CD4-positive, alpha-beta T cell (primary cell): ENCODE measurements around the gene SULT1B1. TPM values are rescaled to one million over a fixed set of nuclear protein-coding genes. Genes with fewer than 3 reads are reported as not detected.

Experiments
- ATAC-seq: fragments of 200-7000 bp; cut with Tn5 transposase; one replicate; pipeline ENCODE4 v1.10.0; 2022; ENCODE audit warnings: mild to moderate bottlenecking; ENCODE audit not compliant: poor library complexity
- CTCF ChIA-PET: fragments of 350-600 bp; sonication (Branson Sonifier 250); formaldehyde crosslinking; loops from one replicate; lab custom pipeline; 2021; ENCODE audit warnings: antibody characterized with exemption, inconsistent platforms; lab: Charles Lee
- POLR2A ChIA-PET: fragments of 350-600 bp; sonication (Branson Sonifier 250); formaldehyde crosslinking; loops from one replicate; lab custom pipeline; 2021; ENCODE audit warnings: antibody characterized with exemption, inconsistent platforms; lab: Charles Lee
- DNase-seq, 14 experiments: peaks; one replicate each; pipeline ENCODE4 v3.0.0-alpha.2; 2013 to 2020; ENCODE audit warnings: mixed read lengths in 2 of 14
- H3K27ac ChIP-seq, 2 donors: one replicate each; pipeline versions ENCODE4 v1.5.1 to v1.7.0; 2013; ENCODE audit warnings: low read length in 2 of 2, low read depth in 1 of 2, mild to moderate bottlenecking in 1 of 2
- H3K27me3 ChIP-seq, 2 experiments: 1 replicate in 1 of 2; 2 replicates in 1 of 2; pipeline versions ENCODE4 v1.6.1 to v1.7.0; 2013; ENCODE audit warnings: low read length in 2 of 2, control low read depth in 1 of 2, mild to moderate bottlenecking in 1 of 2, moderate library complexity in 1 of 2; ENCODE audit not compliant: insufficient read depth in 2 of 2, control insufficient read depth in 1 of 2
- H3K36me3 ChIP-seq: one replicate; pipeline ENCODE4 v1.6.1; 2013; ENCODE audit warnings: low read length, control low read depth; ENCODE audit not compliant: insufficient read depth
- H3K4me1 ChIP-seq: one replicate; pipeline ENCODE4 v1.6.1; 2013; ENCODE audit warnings: low read length, control low read depth; ENCODE audit not compliant: insufficient read depth
- H3K4me3 ChIP-seq: one replicate; pipeline ENCODE4 v1.5.1; 2013; ENCODE audit warnings: mild to moderate bottlenecking, low read length, moderate library complexity
- H3K9me3 ChIP-seq, 2 experiments: 1 replicate in 1 of 2; 2 replicates in 1 of 2; pipeline versions ENCODE4 v1.6.1 to v1.7.0; 2013; ENCODE audit warnings: low read length in 2 of 2, mild to moderate bottlenecking in 2 of 2, control low read depth in 1 of 2, moderate library complexity in 1 of 2; ENCODE audit not compliant: control insufficient read depth in 1 of 2, insufficient read depth in 1 of 2
- H3K27ac Mint-ChIP-seq: one replicate; pipeline ENCODE4 v1.8.0; 2020; ENCODE audit warnings: mixed read lengths
- H3K27me3 Mint-ChIP-seq: one replicate; pipeline ENCODE4 v1.8.0; 2021; ENCODE audit warnings: mixed read lengths
- H3K36me3 Mint-ChIP-seq: one replicate; pipeline ENCODE4 v1.8.0; 2021; ENCODE audit warnings: low read depth, mixed read lengths
- H3K4me1 Mint-ChIP-seq: one replicate; pipeline ENCODE4 v1.8.0; 2021; ENCODE audit warnings: low read depth, mixed read lengths
- H3K4me3 Mint-ChIP-seq: one replicate; pipeline ENCODE4 v1.8.0; 2020; ENCODE audit warnings: mild to moderate bottlenecking, mixed read lengths
- H3K9me3 Mint-ChIP-seq: one replicate; pipeline ENCODE4 v1.8.0; 2020; ENCODE audit warnings: mixed read lengths
- CTCF ChIP-seq: fragments of 200-600 bp; IDR thresholded peaks from one replicate; pipeline ENCODE4 v1.8.0; 2022; ENCODE audit warnings: antibody characterized with exemption, mild to moderate bottlenecking
- intact Hi-C, 2 experiments: fragments of 100-400 bp; cut with DNase I in 1 of 2; cut with micrococcal nuclease in 1 of 2; formaldehyde crosslinking; loops; one replicate each; pipeline versions ENCODE4 v1.15.1 to v1.9.0; 2023 to 2025; cut with DNase I, micrococcal nuclease
- total RNA-seq, 174 experiments: library from RNA in 2 of 174; stranded (reverse) in 2 of 174; gene quantifications; one replicate each; pipeline ENCODE4 v1.2.3 and lab custom pipeline; 2021 to 2026

The SULT1B1 gene
- total RNA-seq, 2 experiments from 2014 or later = 9.4 to 10.2 TPM

- H3K36me3 ChIP-seq = no peaks in the 10 kb centered on the region
- peaks cover 0 to 11% of the 10 kb centered on the region in 2 experiments for H3K9me3 ChIP-seq
- no peak overlapping the region for H3K27ac Mint-ChIP-seq
- H3K27me3 Mint-ChIP-seq = no peaks in the 10 kb centered on the region
- H3K36me3 Mint-ChIP-seq = peaks cover 90% of the 10 kb centered on the region
- no peak overlapping the region for H3K27ac ChIP-seq
- CTCF ChIA-PET = no interaction called here
- ATAC-seq (no peak), DNase-seq (no peak)
- no peak for TF ChIP-seq CTCF
- H3K4me3 ChIP-seq = no peak overlapping the region
- H3K27me3 ChIP-seq = no peaks in the 10 kb centered on the region
- H3K4me3 Mint-ChIP-seq = no peak overlapping the region
- peaks cover 12% of the 10 kb centered on the region for H3K4me1 Mint-ChIP-seq
- no peaks in the 10 kb centered on the region for H3K4me1 ChIP-seq
- intact Hi-C loops = no loop called here
- peaks cover 8% of the 10 kb centered on the region for H3K9me3 Mint-ChIP-seq
- POLR2A ChIA-PET = interaction anchor here (1.7 kb wide), 1 partner anchor 11 kb away, joined by 6 read pairs; the partner anchor contains the start of gene SULT1B1
Observed at GRCh38 chr4:69749771-69750170, 10.6 kb downstream of the SULT1B1 start.

- Histone ChIP-seq H3K9me3 (peaks cover 0 to 24% of the 10 kb centered on the region in 2 experiments), H3K27me3 (no peaks in the 10 kb centered on the region), H3K4me3 (no peak overlapping the region), H3K4me1 (no peaks in the 10 kb centered on the region), H3K27ac (no peak overlapping the region), H3K36me3 (no peaks in the 10 kb centered on the region)
- intact Hi-C loops = no loop called here
- H3K4me1 Mint-ChIP-seq = peaks cover under 1% of the 10 kb centered on the region
- H3K4me3 Mint-ChIP-seq = no peak overlapping the region
- CTCF ChIA-PET = no interaction called here
- H3K36me3 Mint-ChIP-seq = peaks cover 85% of the 10 kb centered on the region
- peaks cover 10% of the 10 kb centered on the region for H3K9me3 Mint-ChIP-seq
- H3K27me3 Mint-ChIP-seq = no peaks in the 10 kb centered on the region
- TF ChIP-seq CTCF = no peak
- DNase-seq = no peak
- POLR2A ChIA-PET = interaction anchor here (1.7 kb wide), 1 partner anchor 12 kb away, joined by 6 read pairs; the partner anchor contains the start of gene SULT1B1
- H3K27ac Mint-ChIP-seq = no peak overlapping the region
- ATAC-seq = no peak
Observed at GRCh38 chr4:69748173-69748572, 12.2 kb downstream of the SULT1B1 start.

- no peak overlapping the region for H3K27ac Mint-ChIP-seq
Observed at GRCh38 chr4:69744157-69744478, 16.3 kb downstream of the SULT1B1 start.

More at GRCh38 chr4:69744157-69744478, 16.3 kb downstream of the SULT1B1 start:
- ChIA-PET POLR2A (interaction anchor here (1.3 kb wide), 1 partner anchor 16 kb away, joined by 5 read pairs; the partner anchor contains the start of gene SULT1B1), CTCF (no interaction called here)
- intact Hi-C loops = no loop called here
- Histone ChIP-seq H3K27me3 (no peaks in the 10 kb centered on the region), H3K4me3 (no peak overlapping the region), H3K36me3 (no peaks in the 10 kb centered on the region), H3K9me3 (peaks cover 0 to 29% of the 10 kb centered on the region in 2 experiments), H3K4me1 (no peaks in the 10 kb centered on the region), H3K27ac (no peak overlapping the region)
- no peak for TF ChIP-seq CTCF
- Mint-ChIP-seq H3K4me1 (peaks cover 7% of the 10 kb centered on the region), H3K4me3 (no peak overlapping the region), H3K36me3 (peaks cover 82% of the 10 kb centered on the region), H3K9me3 (peaks cover 18% of the 10 kb centered on the region), H3K27me3 (no peaks in the 10 kb centered on the region)
- DNase-seq (no peak), ATAC-seq (no peak)
